Keratinocyte (primary cell): ENCODE results near the gene TPM2. TPM values are rescaled to one million over a fixed set of nuclear protein-coding genes. Genes with fewer than 3 reads are reported as not detected.

Experiments
- DNase-seq: peaks from one replicate; pipeline ENCODE4 v3.0.0-alpha.2; 2011; ENCODE audit warnings: low read depth, missing footprints, low spot score
- FAIRE-seq: peaks from 2 replicates; lab custom pipeline; 2011; peaks lifted over from hg19 to GRCh38; lab: Jason Lieb, UNC
- H2AFZ ChIP-seq: 2 replicates; pipeline ENCODE4 v1.6.0; 2012; ENCODE audit warnings: low read length, control low read depth, inconsistent platforms; ENCODE audit not compliant: control insufficient read depth
- H3K27ac ChIP-seq: 2 replicates; pipeline ENCODE4 v1.5.1; 2011; ENCODE audit warnings: low read length; ENCODE audit not compliant: control insufficient read depth, insufficient read depth
- H3K27me3 ChIP-seq: 3 replicates; pipeline ENCODE4 v1.6.0; 2011; ENCODE audit warnings: low read length; ENCODE audit not compliant: control insufficient read depth, insufficient read depth; ENCODE audit errors: extremely low read depth
- H3K36me3 ChIP-seq, 2 experiments: 2 replicates in 1 of 2; 3 replicates in 1 of 2; pipeline ENCODE4 v1.5.1; 2011; ENCODE audit warnings: low read length in 2 of 2, mild to moderate bottlenecking in 1 of 2; ENCODE audit not compliant: control insufficient read depth in 2 of 2, insufficient read depth in 2 of 2; ENCODE audit errors: extremely low read depth in 1 of 2
- H3K4me1 ChIP-seq: 3 replicates; pipeline ENCODE4 v1.5.1; 2011; ENCODE audit warnings: low read length; ENCODE audit not compliant: control insufficient read depth, insufficient read depth; ENCODE audit errors: extremely low read depth
- H3K4me2 ChIP-seq: 3 replicates; pipeline ENCODE4 v1.6.0; 2011; ENCODE audit warnings: low read depth, low read length; ENCODE audit not compliant: control insufficient read depth, insufficient read depth; ENCODE audit errors: extremely low read depth
- H3K4me3 ChIP-seq, 3 experiments: fragments of 200-600 bp in 1 of 3; sonication (generic) in 1 of 3; 2 replicates in 2 of 3; 3 replicates in 1 of 3; pipeline ENCODE4 v1.5.1; 2011 to 2016; ENCODE audit warnings: low read length in 3 of 3, mild to moderate bottlenecking in 3 of 3, control low read depth in 2 of 3, inconsistent platforms in 1 of 3, low read depth in 1 of 3, mixed read lengths in 1 of 3, mixed run types in 1 of 3, moderate library complexity in 1 of 3; ENCODE audit not compliant: control insufficient read depth in 2 of 3, insufficient read depth in 2 of 3; ENCODE audit errors: extremely low read depth in 1 of 3
- H3K79me2 ChIP-seq: 2 replicates; pipeline ENCODE4 v1.6.0; 2012; ENCODE audit warnings: low read length; ENCODE audit not compliant: control insufficient read depth, insufficient read depth
- H3K9ac ChIP-seq: 3 replicates; pipeline ENCODE4 v1.6.0; 2011; ENCODE audit warnings: low read length; ENCODE audit not compliant: control insufficient read depth, insufficient read depth; ENCODE audit errors: extremely low read depth
- H3K9me1 ChIP-seq: 3 replicates; pipeline ENCODE4 v1.6.0; 2011; ENCODE audit warnings: low read length; ENCODE audit not compliant: control insufficient read depth, insufficient read depth; ENCODE audit errors: extremely low read depth
- H3K9me3 ChIP-seq: 2 replicates; pipeline ENCODE4 v1.5.1; 2012; ENCODE audit warnings: low read depth, low read length; ENCODE audit not compliant: control insufficient read depth
- H4K20me1 ChIP-seq: 3 replicates; pipeline ENCODE4 v1.6.0; 2011; ENCODE audit warnings: low read length; ENCODE audit not compliant: control insufficient read depth, insufficient read depth; ENCODE audit errors: extremely low read depth
- CTCF ChIP-seq, 3 experiments: IDR thresholded peaks in 1 of 3; conservative IDR thresholded peaks in 1 of 3; optimal IDR thresholded peaks in 1 of 3; 2 replicates in 2 of 3; 3 replicates in 1 of 3; pipeline versions ENCODE3 to v1.5.1; 2011; ENCODE audit warnings: low read length in 3 of 3, mild to moderate bottlenecking in 3 of 3, moderate library complexity in 2 of 3, control low read depth in 1 of 3, inconsistent platforms in 1 of 3; ENCODE audit not compliant: insufficient read depth in 2 of 3; ENCODE audit errors: extremely low read depth in 1 of 3
- EZH2 ChIP-seq: IDR thresholded peaks from one replicate; pipeline ENCODE4 v1.6.1; 2012; ENCODE audit warnings: inconsistent platforms, mild to moderate bottlenecking, low read length, moderate library complexity
- dilution Hi-C: fragments of 300-500 bp; cut with MboI; formaldehyde crosslinking; loops from one replicate; pipeline ENCODE4 v1.7.0; 2020; ENCODE audit warnings: low sequenced_read_pairs; ENCODE audit not compliant: extremely low pct_ligation_motif_present
- polyA plus RNA-seq, 5 experiments: library from polyadenylated mRNA; depleted of rRNA in 3 of 5; stranded (reverse) in 3 of 5; stranded (forward) in 1 of 5; unstranded in 1 of 5; fragments of >200 nt; gene quantifications; 1 replicate in 1 of 5; 2 replicates in 3 of 5; 3 replicates in 1 of 5; pipeline versions ENCODE4 v1.2.1 to v1.2.3, GENCODE V29; 2011 to 2012; ENCODE audit warnings: missing spikeins in 2 of 5, low read depth in 1 of 5, low replicate concordance in 1 of 5

Gene TPM2
- polyA plus RNA-seq, 1 donor (not counting 4 experiments of a cell fraction or from before 2014, with no cell fraction given) = 53.1 TPM

- TF ChIP-seq CTCF (optimal IDR thresholded peaks at IDR 0.05 in 1 of 3, IDR thresholded peaks at IDR 0.05 in 1 of 3, conservative IDR thresholded peaks at IDR 0.05 in 1 of 3; ENCODE audit: extremely low read depth in 1 of 3, insufficient read depth in 2 of 3, low read length in 3 of 3) = no peak
- TF ChIP-seq EZH2 = no peak
- Histone ChIP-seq H3K9ac (no peak overlapping the region), H3K4me3 (no peak overlapping the region), H2AFZ (no peak overlapping the region), H3K9me3 (no peaks in the 10 kb centered on the region), H3K27me3 (no peaks in the 10 kb centered on the region), H3K79me2 (no peaks in the 10 kb centered on the region), H3K9me1 (no peaks in the 10 kb centered on the region), H3K27ac (no peak overlapping the region), H3K36me3 (peaks cover 4 to 6% of the 10 kb centered on the region in 2 experiments), H3K4me2 (no peak overlapping the region), H4K20me1 (no peaks in the 10 kb centered on the region), H3K4me1 (peaks cover 16% of the 10 kb centered on the region)
- no peak for FAIRE-seq
- DNase-seq = no peak
- dilution Hi-C loops = no loop called here
Observed at GRCh38 chr9:35684921-35685320, 4.8 kb downstream of the TPM2 start.

GRCh38 chr9:35683323-35683722 is 6.4 kb downstream of the TPM2 start:
- no peaks in the 10 kb centered on the region for H3K27me3 ChIP-seq
- H3K9me3 ChIP-seq = no peaks in the 10 kb centered on the region
- H3K4me2 ChIP-seq = no peak overlapping the region
- DNase-seq = no peak
- peaks cover 4 to 6% of the 10 kb centered on the region in 2 experiments for H3K36me3 ChIP-seq
- no peaks in the 10 kb centered on the region for H3K79me2 ChIP-seq
- H3K9ac ChIP-seq = no peak overlapping the region
- TF ChIP-seq EZH2 (no peak), CTCF (optimal IDR thresholded peaks at IDR 0.05 in 1 of 3, IDR thresholded peaks at IDR 0.05 in 1 of 3, conservative IDR thresholded peaks at IDR 0.05 in 1 of 3; ENCODE audit: extremely low read depth in 1 of 3, insufficient read depth in 2 of 3, low read length in 3 of 3) (no peak)
- H3K4me3 ChIP-seq = no peak overlapping the region
- H3K27ac ChIP-seq = no peak overlapping the region
- H4K20me1 ChIP-seq = no peaks in the 10 kb centered on the region
- dilution Hi-C loops = no loop called here
- H3K4me1 ChIP-seq = peaks cover 4% of the 10 kb centered on the region
- no peak for FAIRE-seq
- H3K9me1 ChIP-seq = no peaks in the 10 kb centered on the region
- no peak overlapping the region for H2AFZ ChIP-seq
